ENCODE measurements around the gene TBC1D10A.

Gene TBC1D10A

GRCh38 chr22:30247974-30248373 lies 78.8 kb downstream of the TBC1D10A start:
- TF ChIP-seq, protein P1, sequence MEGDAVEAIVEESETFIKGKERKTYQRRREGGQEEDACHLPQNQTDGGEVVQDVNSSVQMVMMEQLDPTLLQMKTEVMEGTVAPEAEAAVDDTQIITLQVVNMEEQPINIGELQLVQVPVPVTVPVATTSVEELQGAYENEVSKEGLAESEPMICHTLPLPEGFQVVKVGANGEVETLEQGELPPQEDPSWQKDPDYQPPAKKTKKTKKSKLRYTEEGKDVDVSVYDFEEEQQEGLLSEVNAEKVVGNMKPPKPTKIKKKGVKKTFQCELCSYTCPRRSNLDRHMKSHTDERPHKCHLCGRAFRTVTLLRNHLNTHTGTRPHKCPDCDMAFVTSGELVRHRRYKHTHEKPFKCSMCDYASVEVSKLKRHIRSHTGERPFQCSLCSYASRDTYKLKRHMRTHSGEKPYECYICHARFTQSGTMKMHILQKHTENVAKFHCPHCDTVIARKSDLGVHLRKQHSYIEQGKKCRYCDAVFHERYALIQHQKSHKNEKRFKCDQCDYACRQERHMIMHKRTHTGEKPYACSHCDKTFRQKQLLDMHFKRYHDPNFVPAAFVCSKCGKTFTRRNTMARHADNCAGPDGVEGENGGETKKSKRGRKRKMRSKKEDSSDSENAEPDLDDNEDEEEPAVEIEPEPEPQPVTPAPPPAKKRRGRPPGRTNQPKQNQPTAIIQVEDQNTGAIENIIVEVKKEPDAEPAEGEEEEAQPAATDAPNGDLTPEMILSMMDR (IDR thresholded peaks at IDR 0.05): no peak
- TF ChIP-seq ZFX (IDR thresholded peaks at IDR 0.05; ENCODE audit: borderline replicate concordance): no peak
- H3K27ac ChIP-seq: no peak overlapping the region

GRCh38 chr22:30247561-30247960 lies 79.2 kb downstream of the TBC1D10A start:
- TF ChIP-seq, protein P1 (IDR thresholded peaks at IDR 0.05): no peak
- TF ChIP-seq ZFX (IDR thresholded peaks at IDR 0.05; ENCODE audit: borderline replicate concordance): no peak
- H3K27ac ChIP-seq: no peak overlapping the region

DNA sequence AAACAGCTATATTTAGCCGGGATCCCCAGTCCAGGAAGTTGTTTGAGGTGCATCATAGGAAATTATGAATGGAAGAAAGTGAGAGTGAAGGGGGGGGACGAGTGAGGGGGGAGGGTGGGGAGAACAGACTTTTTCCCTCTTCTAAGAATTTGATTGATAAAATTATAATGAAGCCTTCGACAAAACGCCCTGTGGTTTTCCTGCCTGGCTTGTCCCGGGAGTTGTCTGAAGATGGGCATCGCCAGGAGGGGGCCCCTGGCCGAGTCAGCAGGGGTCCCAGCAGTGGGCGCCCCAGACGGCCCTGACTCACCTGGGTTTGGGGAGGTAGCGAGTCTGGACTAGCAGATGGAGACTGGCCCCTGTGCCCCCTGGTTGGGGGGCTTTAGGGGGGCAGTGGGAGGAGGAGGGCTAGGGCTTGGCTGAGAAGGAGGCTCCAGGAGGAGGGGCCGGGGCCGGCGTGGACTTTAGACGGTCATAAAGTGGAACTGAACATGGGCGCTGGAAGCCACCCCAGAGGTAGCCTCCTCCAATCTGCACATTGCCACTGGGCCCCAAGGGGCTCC lies 79.8 kb downstream of the TBC1D10A start:
- TF ChIP-seq, protein P1 (IDR thresholded peaks at IDR 0.05): no peak
- H3K27ac ChIP-seq: no peak overlapping the region

GRCh38 chr22:30245985-30246813 lies 80.5 kb downstream of the TBC1D10A start, which contains the start of gene LIF:
Gene LIF (minus strand): TSS chr22:30246759. CDS start chr22:30246695, 64 bp downstream.
- H3K27ac ChIP-seq: peak within 1 kb of the TSS; percentile 34
- TF ChIP-seq ZFX (IDR thresholded peaks at IDR 0.05; ENCODE audit: borderline replicate concordance): no peak
- TF ChIP-seq, protein P1 (IDR thresholded peaks at IDR 0.05): 0 out of 2 replicates have a peak, but pooled peaks have one; percentile 16

GRCh38 chr22:30245181-30245984 lies 81.4 kb downstream of the TBC1D10A start:
- TF ChIP-seq, protein P1 (IDR thresholded peaks at IDR 0.05): no peak
- no peak for TF ChIP-seq ZFX (IDR thresholded peaks at IDR 0.05; ENCODE audit: borderline replicate concordance)
- peak overlapping the region; percentile 34; the same call in 1 of the 2 replicates for H3K27ac ChIP-seq

GRCh38 chr22:30244641-30245040 lies 82.1 kb downstream of the TBC1D10A start:
- H3K27ac ChIP-seq: no peak overlapping the region

More at GRCh38 chr22:30244641-30245040, 82.1 kb downstream of the TBC1D10A start:
- TF ChIP-seq, protein P1 (IDR thresholded peaks at IDR 0.05): no peak
- TF ChIP-seq ZFX (IDR thresholded peaks at IDR 0.05; ENCODE audit: borderline replicate concordance): no peak

Measured in 22Rv1 (cell line).